ENCODE measurements around the gene HCN4.

DNA sequence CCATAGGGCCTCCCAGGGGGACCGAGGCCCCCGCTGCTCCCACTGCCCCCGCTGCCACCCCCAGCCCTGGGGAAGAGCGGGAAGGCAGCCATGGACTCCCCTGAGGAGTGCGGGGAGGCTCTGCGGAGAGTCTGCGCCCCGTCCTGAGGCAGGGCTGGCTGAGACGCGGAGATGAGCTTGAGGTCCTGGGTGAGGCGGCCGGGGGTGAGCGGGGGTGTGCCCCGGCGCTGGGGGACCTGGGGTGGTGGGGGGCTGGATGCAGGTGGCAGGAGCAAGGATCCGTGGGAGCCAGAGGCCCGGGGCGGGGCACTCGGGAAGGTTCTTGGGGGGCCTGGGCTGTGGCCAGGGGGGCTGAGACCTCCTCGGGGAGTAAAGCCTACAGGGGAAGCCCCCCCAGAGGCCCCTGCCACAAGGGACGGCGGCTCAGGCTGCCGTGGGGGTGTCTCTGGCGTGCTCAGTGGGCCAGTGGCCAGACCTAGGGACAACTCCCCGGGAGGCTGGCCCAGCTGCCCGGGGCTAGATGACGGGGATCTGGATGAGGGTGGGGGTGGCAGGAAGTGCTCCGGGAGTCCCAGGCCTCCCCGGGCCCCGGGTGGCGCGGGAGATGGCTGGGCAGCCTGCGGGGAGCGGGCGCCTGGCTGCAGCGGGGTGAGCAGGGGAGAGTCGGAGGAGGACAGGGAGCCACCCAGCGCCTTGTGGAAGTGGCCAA is 45.9 kb downstream of the HCN4 start:
- TF ChIP-seq, protein P1, sequence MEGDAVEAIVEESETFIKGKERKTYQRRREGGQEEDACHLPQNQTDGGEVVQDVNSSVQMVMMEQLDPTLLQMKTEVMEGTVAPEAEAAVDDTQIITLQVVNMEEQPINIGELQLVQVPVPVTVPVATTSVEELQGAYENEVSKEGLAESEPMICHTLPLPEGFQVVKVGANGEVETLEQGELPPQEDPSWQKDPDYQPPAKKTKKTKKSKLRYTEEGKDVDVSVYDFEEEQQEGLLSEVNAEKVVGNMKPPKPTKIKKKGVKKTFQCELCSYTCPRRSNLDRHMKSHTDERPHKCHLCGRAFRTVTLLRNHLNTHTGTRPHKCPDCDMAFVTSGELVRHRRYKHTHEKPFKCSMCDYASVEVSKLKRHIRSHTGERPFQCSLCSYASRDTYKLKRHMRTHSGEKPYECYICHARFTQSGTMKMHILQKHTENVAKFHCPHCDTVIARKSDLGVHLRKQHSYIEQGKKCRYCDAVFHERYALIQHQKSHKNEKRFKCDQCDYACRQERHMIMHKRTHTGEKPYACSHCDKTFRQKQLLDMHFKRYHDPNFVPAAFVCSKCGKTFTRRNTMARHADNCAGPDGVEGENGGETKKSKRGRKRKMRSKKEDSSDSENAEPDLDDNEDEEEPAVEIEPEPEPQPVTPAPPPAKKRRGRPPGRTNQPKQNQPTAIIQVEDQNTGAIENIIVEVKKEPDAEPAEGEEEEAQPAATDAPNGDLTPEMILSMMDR (conservative IDR thresholded peaks at IDR 0.05 in 1 of 2, IDR thresholded peaks at IDR 0.05 in 1 of 2; ENCODE audit: extremely low read depth in 1 of 2, insufficient read depth in 1 of 2, low read depth in 1 of 2, low read length in 2 of 2): no peak
- no peak for TF ChIP-seq EZH2 (IDR thresholded peaks at IDR 0.05; ENCODE audit: borderline replicate concordance, low read length)

Data from mammary epithelial cell (primary cell).